RKO (cell line): ENCODE measurements around the gene ZP1.
A peak's percentile ranks its signal among the peaks of the same experiment; 100 is the strongest.
"Not testable (repeated sequence)": the region's sequence is repeated elsewhere in the genome, so short reads cannot be mapped to it uniquely, and the experiment has no call there.

Experiments
- DNase-seq: peaks from one replicate; pipeline ENCODE4 v3.0.0-alpha.2; 2016; ENCODE audit warnings: low spot score

ZP1 gene

GRCh38 chr11:60878245-60879101 is 11.1 kb downstream of the ZP1 start:
- no peak for DNase-seq

- no peak for DNase-seq
Measured at GRCh38 chr11:60879104-60879503, 11.8 kb downstream of the ZP1 start.

- no peak for DNase-seq
Measured at GRCh38 chr11:60879971-60880588, 12.7 kb downstream of the ZP1 start.

GRCh38 chr11:60880643-60881282 is 13.4 kb downstream of the ZP1 start:
- DNase-seq: no peak

- DNase-seq: peak; percentile 39
Measured at GRCh38 chr11:60887556-60887955, 20.2 kb downstream of the ZP1 start.

- DNase-seq: no peak
Measured at GRCh38 chr11:60889869-60890311, 22.5 kb downstream of the ZP1 start.

GRCh38 chr11:60890696-60891095 is 23.4 kb downstream of the ZP1 start:
- no peak for DNase-seq

- no peak for DNase-seq
Measured at GRCh38 chr11:60891103-60891741, 23.9 kb downstream of the ZP1 start.

GRCh38 chr11:60895687-60896086 is 28.3 kb downstream of the ZP1 start:
- DNase-seq: no peak

- DNase-seq: no peak
Measured at GRCh38 chr11:60897496-60897895, 30.2 kb downstream of the ZP1 start.

GRCh38 chr11:60899046-60899936 is 31.9 kb downstream of the ZP1 start:
- DNase-seq: peak; percentile 76

- DNase-seq: no peak
Measured at GRCh38 chr11:60899977-60900376, 32.6 kb downstream of the ZP1 start.

- no peak for DNase-seq
Measured at GRCh38 chr11:60900673-60901404, 33.5 kb downstream of the ZP1 start.

- no peak for DNase-seq
Measured at GRCh38 chr11:60902625-60903024, 35.3 kb downstream of the ZP1 start.

- DNase-seq: no peak
Measured at GRCh38 chr11:60905047-60905446, 37.7 kb downstream of the ZP1 start.

GRCh38 chr11:60905551-60906113 is 38.3 kb downstream of the ZP1 start:
- peak; percentile 80 for DNase-seq

- peak; percentile 96 for DNase-seq
Measured at GRCh38 chr11:60906132-60906972, 39.0 kb downstream of the ZP1 start, which contains the start of gene PRPF19. Gene PRPF19 (minus strand): TSS chr11:60906585. CDS start chr11:60906382, 203 bp downstream.

- DNase-seq: no peak
Measured at GRCh38 chr11:60908803-60909202, 41.5 kb downstream of the ZP1 start.

- DNase-seq: not testable (repeated sequence)
Measured at GRCh38 chr11:60909680-60910280, 42.4 kb downstream of the ZP1 start.
